Mesodermal cell (in vitro differentiated cells): ENCODE results near the gene PRKAA1. TPM values are rescaled to one million over a fixed set of nuclear protein-coding genes. Genes with fewer than 3 reads are reported as not detected.

Experiments used
- H3K27ac ChIP-seq: 2 replicates; pipeline ENCODE4 v1.7.0; 2013; ENCODE audit warnings: mild to moderate bottlenecking, low read depth, low read length, moderate library complexity; ENCODE audit not compliant: severe bottlenecking
- H3K36me3 ChIP-seq: 2 replicates; pipeline ENCODE4 v1.7.1; 2013; ENCODE audit warnings: mild to moderate bottlenecking, low read length, moderate library complexity; ENCODE audit not compliant: control insufficient read depth, insufficient read depth
- H3K4me1 ChIP-seq: one replicate; pipeline ENCODE4 v1.7.1; 2013; ENCODE audit warnings: mild to moderate bottlenecking, low read length; ENCODE audit not compliant: insufficient read depth, control insufficient read depth, poor library complexity, severe bottlenecking
- H3K4me3 ChIP-seq: 2 replicates; pipeline ENCODE4 v1.7.0; 2013; ENCODE audit warnings: low read length, control low read depth, mild to moderate bottlenecking; ENCODE audit not compliant: insufficient read depth, poor library complexity, severe bottlenecking; ENCODE audit errors: extremely low read depth
- H3K9me3 ChIP-seq: 2 replicates; pipeline ENCODE4 v1.7.1; 2013; ENCODE audit warnings: mild to moderate bottlenecking, low read length, moderate library complexity; ENCODE audit not compliant: control insufficient read depth
- WGBS, 2 experiments: methylation state at CpG; one replicate each; pipeline ENCODE4 v1.1.5; 2013; ENCODE audit warnings: missing lambda C conversion rate in 2 of 2; ENCODE audit not compliant: insufficient coverage in 2 of 2; 5-methylcytosine and 5-hydroxymethylcytosine counted together
- polyA plus RNA-seq, 2 experiments: library from polyadenylated mRNA; stranded (reverse); fragments of 50-300 nt; gene quantifications; one replicate each; pipeline ENCODE4 v1.2.3, GENCODE V29; 2013

The PRKAA1 gene
- 25.4 TPM for polyA plus RNA-seq (2013, experiment 1 of 2)
- polyA plus RNA-seq (2013, experiment 2 of 2) = 32.0 TPM

DNA sequence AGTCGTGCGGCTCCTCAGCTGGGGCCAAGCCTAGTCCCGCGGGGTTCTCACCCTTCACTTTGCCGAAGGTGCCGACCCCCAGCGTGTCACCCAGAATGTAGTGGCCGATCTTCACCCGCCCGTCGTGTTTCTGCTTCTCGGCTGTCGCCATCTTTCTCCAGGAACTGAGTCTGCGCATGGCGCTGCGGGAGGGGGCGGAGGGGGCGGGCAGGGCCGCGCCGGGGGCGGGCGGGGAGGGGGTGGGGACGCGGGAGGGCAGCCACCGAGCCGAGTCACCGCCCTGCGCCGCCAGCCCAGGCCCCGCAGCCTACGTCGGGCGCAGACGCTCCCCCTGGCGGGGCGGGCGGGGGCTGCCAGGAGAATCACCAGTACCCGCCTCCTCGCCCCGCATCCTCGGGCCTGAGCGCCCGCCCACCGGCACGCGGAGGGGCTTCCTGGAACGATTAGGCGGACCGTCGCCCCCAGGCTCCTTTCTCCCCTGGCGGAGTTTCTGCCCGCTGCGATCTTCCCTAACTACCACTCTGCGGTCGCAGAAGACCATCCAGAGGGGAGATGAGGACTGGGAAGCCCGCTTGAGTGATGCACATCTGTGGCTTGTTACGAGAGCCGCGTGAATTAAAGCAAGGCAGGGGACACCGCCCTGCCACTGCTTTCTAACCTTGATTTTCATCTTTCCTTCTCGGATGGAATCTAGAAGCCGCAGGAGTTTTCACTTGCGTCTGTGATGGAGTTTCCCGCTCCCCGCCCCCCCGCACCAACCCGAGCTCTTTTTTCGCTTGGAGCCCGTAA lies at the start of gene PRKAA1:
PRKAA1 (minus strand) TSS at position 363 of the 789 bp plus-strand sequence; CDS start at position 178, 185 bp downstream.
- no peaks in the 10 kb centered on the region for H3K4me1 ChIP-seq
- H3K9me3 ChIP-seq = no peaks in the 10 kb centered on the region
- H3K4me3 ChIP-seq = peak within 1 kb of the TSS; percentile 77
- peaks cover 13% of the 10 kb centered on the region for H3K36me3 ChIP-seq
- WGBS, 2 experiments = 0% methylated on average over 39 to 47 of the region's 70 CpGs
- peak within 1 kb of the TSS; percentile 94 for H3K27ac ChIP-seq

GRCh38 chr5:40847525-40847924 lies 49.4 kb upstream of the PRKAA1 start:
- Histone ChIP-seq H3K36me3 (no peaks in the 10 kb centered on the region), H3K4me3 (no peak overlapping the region), H3K4me1 (no peaks in the 10 kb centered on the region), H3K27ac (no peak overlapping the region), H3K9me3 (no peaks in the 10 kb centered on the region)
- no CpG with 5 or more reads among the region's 1 CpG for WGBS, 2 experiments

DNA sequence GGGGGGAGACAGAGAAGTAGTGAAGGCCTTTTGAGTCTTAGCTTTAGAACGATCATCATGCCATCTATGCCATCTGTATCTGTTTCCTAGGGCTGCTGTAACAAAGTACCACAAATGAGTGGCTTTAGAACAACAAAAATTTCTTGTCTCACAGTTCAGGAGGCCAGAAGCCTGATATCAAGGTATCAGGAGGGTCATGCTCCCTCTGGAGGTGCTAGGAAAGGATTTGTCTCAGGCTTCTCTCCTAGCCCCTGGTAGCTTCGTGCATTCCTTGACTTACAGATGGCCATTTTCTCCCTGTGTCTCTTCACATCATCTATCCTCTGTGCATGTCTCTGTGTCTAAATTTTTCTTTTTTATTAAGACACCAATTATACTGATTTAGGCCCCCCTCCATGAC lies 48.2 kb upstream of the PRKAA1 start:
- peaks cover under 1% of the 10 kb centered on the region for H3K4me1 ChIP-seq
- no peak overlapping the region for H3K27ac ChIP-seq
- 92 to 100% methylated on average over 2 of the region's 2 CpGs for WGBS, 2 experiments
- H3K4me3 ChIP-seq = no peak overlapping the region
- H3K36me3 ChIP-seq = no peaks in the 10 kb centered on the region
- H3K9me3 ChIP-seq = no peaks in the 10 kb centered on the region

GRCh38 chr5:40844565-40844964 lies 46.4 kb upstream of the PRKAA1 start:
- no peaks in the 10 kb centered on the region for H3K9me3 ChIP-seq
- no peak overlapping the region for H3K4me3 ChIP-seq
- WGBS, 2 experiments = 78 to 90% methylated on average over 4 of the region's 4 CpGs
- H3K27ac ChIP-seq = no peak overlapping the region
- H3K4me1 ChIP-seq = peaks cover 3% of the 10 kb centered on the region
- H3K36me3 ChIP-seq = no peaks in the 10 kb centered on the region

- H3K4me3 ChIP-seq = no peak overlapping the region
- no peaks in the 10 kb centered on the region for H3K36me3 ChIP-seq
- WGBS, 2 experiments = 86% methylated on average over 1 of the region's 2 CpGs; no CpG with 5 or more reads in 1 of the 2 experiments
- H3K9me3 ChIP-seq = no peaks in the 10 kb centered on the region
- peaks cover 3% of the 10 kb centered on the region for H3K4me1 ChIP-seq
- no peak overlapping the region for H3K27ac ChIP-seq
Measured at GRCh38 chr5:40842351-40842750, 44.2 kb upstream of the PRKAA1 start.

DNA sequence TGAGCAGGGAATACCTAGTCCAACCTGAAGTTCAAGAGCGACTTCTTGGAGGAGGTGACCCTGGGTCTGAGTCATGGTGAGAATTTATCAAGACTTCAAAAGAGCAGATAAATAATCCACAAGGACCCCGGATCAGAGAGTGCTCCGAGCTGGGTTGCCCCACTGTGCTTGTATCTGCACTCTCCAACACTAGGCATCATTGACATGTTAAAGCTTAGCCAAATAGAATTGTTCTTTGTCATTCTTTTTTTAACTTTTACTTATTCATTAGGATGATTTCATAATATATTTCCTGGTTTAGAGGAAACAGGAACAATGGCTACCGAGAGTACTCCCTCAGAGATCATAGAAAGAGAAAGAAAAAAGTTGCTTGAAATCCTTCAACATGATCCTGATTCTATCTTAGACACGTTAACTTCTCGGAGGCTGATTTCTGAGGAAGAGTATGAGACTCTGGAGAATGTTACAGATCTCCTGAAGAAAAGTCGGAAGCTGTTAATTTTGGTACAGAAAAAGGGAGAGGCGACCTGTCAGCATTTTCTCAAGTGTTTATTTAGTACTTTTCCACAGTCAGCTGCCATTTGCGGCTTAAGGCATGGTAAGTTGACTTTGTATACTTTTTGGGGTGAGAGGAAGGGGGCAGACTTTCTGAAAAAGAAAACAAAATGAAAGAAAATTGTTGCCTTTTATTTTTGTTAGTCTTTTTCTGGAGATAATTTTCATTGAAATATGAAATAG lies 43.1 kb upstream of the PRKAA1 start, which contains the start of gene CARD6:
CARD6 (plus strand) TSS at position 300 of the 738 bp plus-strand sequence; CDS start at position 316, 16 bp downstream.
- Histone ChIP-seq H3K9me3 (no peaks in the 10 kb centered on the region), H3K27ac (peak within 1 kb of the TSS; percentile 62), H3K4me3 (no peak within 1 kb of the TSS), H3K4me1 (peaks cover 3% of the 10 kb centered on the region), H3K36me3 (no peaks in the 10 kb centered on the region)
- 81 to 84% methylated on average over 4 of the region's 9 CpGs for WGBS, 2 experiments

GRCh38 chr5:40838086-40838485 lies 39.9 kb upstream of the PRKAA1 start:
- H3K4me1 ChIP-seq = peaks cover 8% of the 10 kb centered on the region
- no peak overlapping the region for H3K27ac ChIP-seq
- peaks cover 14% of the 10 kb centered on the region for H3K36me3 ChIP-seq
- H3K4me3 ChIP-seq = no peak overlapping the region
- H3K9me3 ChIP-seq = no peaks in the 10 kb centered on the region
- WGBS, 2 experiments = 94 to 98% methylated on average over 3 to 4 of the region's 6 CpGs

GRCh38 chr5:40834849-40835787 lies 36.9 kb upstream of the PRKAA1 start, which contains the start of gene RPL37:
Gene RPL37, minus strand, starts transcription at chr5:40835222. Its CDS starts 37 bp downstream, at chr5:40835185.
- peaks cover 21% of the 10 kb centered on the region for H3K4me1 ChIP-seq
- no peaks in the 10 kb centered on the region for H3K9me3 ChIP-seq
- H3K36me3 ChIP-seq = peaks cover 44% of the 10 kb centered on the region
- WGBS, 2 experiments = 0 to 3% methylated on average over 46 to 56 of the region's 61 CpGs
- peak within 1 kb of the TSS; percentile 95 for H3K27ac ChIP-seq
- peak within 1 kb of the TSS; percentile 91 for H3K4me3 ChIP-seq

GRCh38 chr5:40834391-40834848 lies 36.2 kb upstream of the PRKAA1 start:
- peaks cover 26% of the 10 kb centered on the region for H3K4me1 ChIP-seq
- WGBS, 2 experiments = 0% methylated on average over 21 of the region's 21 CpGs
- peaks cover 50% of the 10 kb centered on the region for H3K36me3 ChIP-seq

DNA sequence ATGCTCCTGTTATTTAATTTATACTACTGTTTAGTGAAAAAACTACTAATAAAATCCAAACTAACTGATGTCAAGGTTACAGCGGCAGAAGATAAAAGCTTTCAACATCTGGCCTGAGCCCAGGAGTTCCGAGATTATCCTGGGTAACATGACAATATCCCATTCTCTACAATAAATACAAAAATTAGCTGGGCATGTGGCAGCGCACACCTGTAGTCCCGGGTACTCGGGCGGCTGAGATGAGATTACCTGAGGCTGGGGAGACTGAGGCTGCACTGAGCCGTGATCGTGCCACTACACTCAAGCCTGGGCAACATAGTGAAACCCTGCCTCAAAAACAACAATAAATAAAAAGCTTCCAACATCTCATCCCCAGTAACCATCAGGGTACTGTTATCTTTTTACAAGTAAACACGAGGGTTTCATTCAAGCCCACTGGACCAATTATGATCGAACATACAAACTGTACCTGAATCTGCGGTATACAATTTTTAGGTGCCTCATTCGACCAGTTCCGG lies 35.6 kb upstream of the PRKAA1 start:
- Histone ChIP-seq H3K9me3 (no peaks in the 10 kb centered on the region), H3K4me3 (peak overlapping the region; percentile 91), H3K27ac (peak overlapping the region; percentile 95), H3K36me3 (peaks cover 57% of the 10 kb centered on the region), H3K4me1 (peaks cover 26% of the 10 kb centered on the region)
- 20 to 24% methylated on average over 9 to 13 of the region's 13 CpGs for WGBS, 2 experiments

More at GRCh38 chr5:40834391-40834848, 36.2 kb upstream of the PRKAA1 start:
- H3K9me3 ChIP-seq = no peaks in the 10 kb centered on the region
- peak overlapping the region; percentile 95 for H3K27ac ChIP-seq
- H3K4me3 ChIP-seq = peak overlapping the region; percentile 91
